IPS-18a (cell line): ENCODE results near the gene SH3BP5.
A peak's percentile ranks its signal among the peaks of the same experiment; 100 is the strongest.
"Not testable (repeated sequence)": the region's sequence is repeated elsewhere in the genome, so short reads cannot be mapped to it uniquely, and the experiment has no call there.

Experiments used
- H3K27ac ChIP-seq: one replicate; pipeline ENCODE4 v1.5.1; 2013; ENCODE audit warnings: low read length
- H3K27me3 ChIP-seq: one replicate; pipeline ENCODE4 v1.6.1; 2013; ENCODE audit warnings: mild to moderate bottlenecking, low read length; ENCODE audit not compliant: control insufficient read depth, insufficient read depth
- H3K36me3 ChIP-seq: one replicate; pipeline ENCODE4 v1.6.1; 2013; ENCODE audit warnings: low read depth, low read length; ENCODE audit not compliant: control insufficient read depth
- H3K4me1 ChIP-seq: one replicate; pipeline ENCODE4 v1.6.1; 2013; ENCODE audit warnings: low read depth, low read length; ENCODE audit not compliant: control insufficient read depth
- H3K4me3 ChIP-seq: one replicate; pipeline ENCODE4 v1.5.1; 2013; ENCODE audit warnings: low read length
- H3K9ac ChIP-seq: one replicate; pipeline ENCODE4 v1.6.1; 2013; ENCODE audit warnings: mild to moderate bottlenecking, low read length, moderate library complexity
- H3K9me3 ChIP-seq: one replicate; pipeline ENCODE4 v1.6.1; 2013; ENCODE audit warnings: low read depth, low read length; ENCODE audit not compliant: control insufficient read depth

The SH3BP5 gene

DNA sequence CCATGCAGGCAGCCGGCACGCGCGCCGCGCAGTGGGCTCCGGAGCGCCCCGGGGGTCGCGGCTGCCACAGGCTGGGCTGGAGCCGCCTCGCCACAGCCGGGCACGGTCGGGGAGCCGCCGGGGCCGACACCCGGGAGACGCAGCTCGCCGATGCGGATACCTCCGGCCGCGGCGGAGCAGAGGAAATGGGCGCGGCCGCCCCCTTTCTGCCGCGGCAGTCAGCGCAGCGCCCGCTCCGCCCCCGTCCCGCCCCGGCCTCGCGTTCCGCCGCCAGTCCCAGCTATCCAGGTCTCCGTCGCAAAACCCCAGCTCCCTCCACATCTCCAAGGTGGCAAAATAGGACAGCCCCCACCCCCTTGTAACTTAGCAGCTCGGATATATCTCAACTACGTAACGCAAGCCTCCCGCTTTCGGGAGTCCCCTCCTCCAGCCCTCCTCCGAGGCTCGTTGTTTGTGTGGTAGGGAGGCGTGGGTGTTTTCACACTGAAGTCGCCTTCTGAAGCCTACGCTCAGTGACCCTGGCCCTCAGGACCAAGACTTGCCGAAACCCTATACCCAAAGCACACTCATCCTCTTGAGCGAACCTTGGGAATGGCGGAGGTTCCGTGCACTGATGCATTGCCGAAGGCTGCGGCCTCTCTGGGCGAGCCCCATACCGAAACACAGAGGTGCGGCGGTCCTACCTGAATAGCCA lies at the start of gene SH3BP5:
SH3BP5 (minus strand) TSS at position 182 of the 694 bp plus-strand sequence; CDS start at position 4, 178 bp downstream.
- peaks cover 17% of the 10 kb centered on the region for H3K4me1 ChIP-seq
- peak within 1 kb of the TSS; percentile 63 for H3K4me3 ChIP-seq
- H3K27me3 ChIP-seq: peaks cover 27% of the 10 kb centered on the region
- no peak within 1 kb of the TSS for H3K27ac ChIP-seq
- H3K9ac ChIP-seq: peak within 1 kb of the TSS; percentile 60
- peaks cover 5% of the 10 kb centered on the region for H3K36me3 ChIP-seq
- no peaks in the 10 kb centered on the region for H3K9me3 ChIP-seq

GRCh38 chr3:15380980-15381890 lies 48.8 kb upstream of the SH3BP5 start:
- Histone ChIP-seq H3K36me3 (no peaks in the 10 kb centered on the region), H3K4me3 (no peak overlapping the region), H3K27me3 (no peaks in the 10 kb centered on the region), H3K9ac (no peak overlapping the region), H3K4me1 (no peaks in the 10 kb centered on the region), H3K9me3 (no peaks in the 10 kb centered on the region), H3K27ac (no peak overlapping the region)

DNA sequence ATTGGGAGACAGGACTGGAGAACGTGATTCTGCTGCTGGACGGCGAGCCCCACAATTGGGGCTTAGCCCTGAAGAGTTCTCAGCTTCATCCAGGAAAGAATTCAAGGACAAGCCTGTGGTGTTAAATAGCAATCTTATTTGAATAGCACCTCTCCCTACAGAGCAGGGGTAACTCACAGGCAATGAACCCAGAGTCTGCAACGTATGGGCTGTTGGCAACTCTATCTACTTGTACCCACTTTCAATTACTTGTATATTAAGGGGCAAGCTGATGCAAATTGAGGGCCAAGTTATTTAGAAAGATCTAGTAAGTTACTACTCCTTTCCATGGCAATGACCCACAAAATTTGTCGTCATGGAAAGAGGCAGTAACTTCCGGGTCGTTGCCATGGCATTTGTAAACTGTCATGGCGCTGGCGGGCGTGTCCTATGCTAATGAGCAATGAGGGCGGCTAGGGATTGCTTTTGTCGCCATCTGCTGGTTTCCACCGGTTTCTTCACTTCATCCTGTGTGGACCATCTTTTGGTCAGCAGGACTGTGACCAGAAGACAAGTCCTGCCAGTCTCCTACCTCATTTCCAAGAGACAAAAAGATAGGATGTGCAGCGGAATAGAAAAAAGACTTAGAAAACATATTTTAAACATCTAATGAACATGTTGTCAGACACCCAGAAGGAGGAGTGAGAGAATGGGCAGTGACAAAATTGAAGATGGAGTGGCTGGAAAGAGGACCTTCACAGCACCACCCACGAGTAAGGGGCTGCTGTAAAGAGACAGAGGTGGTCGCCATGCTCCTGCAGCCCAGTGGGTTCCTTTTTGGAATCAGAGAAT lies 45.8 kb upstream of the SH3BP5 start:
- no peaks in the 10 kb centered on the region for H3K27me3 ChIP-seq
- H3K9ac ChIP-seq: peak overlapping the region; percentile 48
- peak overlapping the region; percentile 44 for H3K27ac ChIP-seq
- H3K36me3 ChIP-seq: no peaks in the 10 kb centered on the region
- no peaks in the 10 kb centered on the region for H3K4me1 ChIP-seq
- H3K4me3 ChIP-seq: peak overlapping the region; percentile 51
- H3K9me3 ChIP-seq: no peaks in the 10 kb centered on the region

DNA sequence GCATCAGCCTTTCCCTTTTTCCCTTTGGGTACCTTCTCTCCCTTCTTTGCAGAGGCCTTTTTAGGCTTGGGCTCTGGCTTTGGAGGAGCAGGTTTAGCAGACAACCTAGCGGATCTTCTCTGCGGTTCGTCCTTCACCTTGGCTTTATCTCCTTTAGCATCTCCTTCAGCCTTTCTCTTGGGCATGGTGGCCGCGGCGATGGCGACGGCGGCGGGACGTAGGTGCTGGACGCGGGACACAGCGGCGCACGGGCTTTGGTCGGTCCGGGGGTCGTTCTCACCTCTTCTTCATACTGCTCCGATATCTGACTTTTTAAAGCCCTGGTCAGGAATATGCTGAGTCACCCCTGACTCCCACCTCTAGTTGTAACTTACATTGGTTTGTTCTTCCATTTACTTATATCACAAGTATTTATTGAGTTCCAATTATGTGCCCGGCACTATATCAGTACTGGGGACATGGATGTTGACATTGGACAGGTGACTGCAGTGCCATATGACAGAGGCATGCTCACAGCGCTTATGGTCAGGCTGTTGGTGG lies 43.1 kb upstream of the SH3BP5 start:
- Histone ChIP-seq H3K4me1 (no peaks in the 10 kb centered on the region), H3K9ac (no peak overlapping the region), H3K27me3 (no peaks in the 10 kb centered on the region), H3K4me3 (no peak overlapping the region), H3K36me3 (no peaks in the 10 kb centered on the region), H3K9me3 (no peaks in the 10 kb centered on the region), H3K27ac (no peak overlapping the region)

GRCh38 chr3:15372918-15373317 lies 40.5 kb upstream of the SH3BP5 start:
- Histone ChIP-seq H3K27me3 (no peaks in the 10 kb centered on the region), H3K4me3 (no peak overlapping the region), H3K4me1 (no peaks in the 10 kb centered on the region), H3K27ac (no peak overlapping the region), H3K9me3 (no peaks in the 10 kb centered on the region), H3K9ac (no peak overlapping the region), H3K36me3 (no peaks in the 10 kb centered on the region)

- H3K4me1 ChIP-seq: no peaks in the 10 kb centered on the region
- H3K27ac ChIP-seq: no peak overlapping the region
- H3K9me3 ChIP-seq: no peaks in the 10 kb centered on the region
- no peak overlapping the region for H3K4me3 ChIP-seq
- H3K27me3 ChIP-seq: no peaks in the 10 kb centered on the region
- no peak overlapping the region for H3K9ac ChIP-seq
- no peaks in the 10 kb centered on the region for H3K36me3 ChIP-seq
Measured at GRCh38 chr3:15368561-15369135, 36.3 kb upstream of the SH3BP5 start.

- no peaks in the 10 kb centered on the region for H3K27me3 ChIP-seq
- no peaks in the 10 kb centered on the region for H3K36me3 ChIP-seq
- no peaks in the 10 kb centered on the region for H3K9me3 ChIP-seq
- H3K4me3 ChIP-seq: no peak overlapping the region
- H3K9ac ChIP-seq: no peak overlapping the region
- H3K4me1 ChIP-seq: no peaks in the 10 kb centered on the region
- H3K27ac ChIP-seq: no peak overlapping the region
Measured at GRCh38 chr3:15367059-15367458, 34.7 kb upstream of the SH3BP5 start.

GRCh38 chr3:15364078-15364477 lies 31.7 kb upstream of the SH3BP5 start:
- peaks cover 14% of the 10 kb centered on the region for H3K4me1 ChIP-seq
- H3K27me3 ChIP-seq, H3K36me3 ChIP-seq, H3K9ac ChIP-seq, H3K9me3 ChIP-seq, H3K27ac ChIP-seq, H3K4me3 ChIP-seq: not testable (repeated sequence)

GRCh38 chr3:15361494-15362214 lies 29.3 kb upstream of the SH3BP5 start:
- H3K9me3 ChIP-seq: no peaks in the 10 kb centered on the region
- H3K4me3 ChIP-seq: no peak overlapping the region
- no peaks in the 10 kb centered on the region for H3K27me3 ChIP-seq
- H3K36me3 ChIP-seq: no peaks in the 10 kb centered on the region
- H3K4me1 ChIP-seq: peaks cover 14% of the 10 kb centered on the region
- H3K9ac ChIP-seq: no peak overlapping the region
- H3K27ac ChIP-seq: no peak overlapping the region

GRCh38 chr3:15360788-15361493 lies 28.6 kb upstream of the SH3BP5 start:
- Histone ChIP-seq H3K27me3 (no peaks in the 10 kb centered on the region), H3K4me1 (peaks cover 20% of the 10 kb centered on the region), H3K4me3 (no peak overlapping the region), H3K36me3 (no peaks in the 10 kb centered on the region), H3K9ac (no peak overlapping the region), H3K27ac (no peak overlapping the region), H3K9me3 (no peaks in the 10 kb centered on the region)
